Uterus (tissue), 4 donors: ENCODE results near the gene PDCL3. TPM values are rescaled to one million over a fixed set of nuclear protein-coding genes. Genes with fewer than 3 reads are reported as not detected.

Source experiments
- DNase-seq, 2 donors: peaks; one replicate each; pipeline ENCODE4 v3.0.0-alpha.2; 2019 to 2020
- H3K27ac ChIP-seq, 2 donors: fragments of 200-600 bp; sonication (generic); 1 replicate in 1 of 2; 2 replicates in 1 of 2; pipeline ENCODE4 v1.5.1; 2016 to 2018
- H3K27me3 ChIP-seq, 2 donors: fragments of 200-600 bp; sonication (generic); one replicate each; pipeline ENCODE4 v1.5.1; 2018 to 2019; ENCODE audit warnings: control low read depth in 1 of 2
- H3K36me3 ChIP-seq, 2 donors: fragments of 200-600 bp; sonication (generic); one replicate each; pipeline ENCODE4 v1.5.1; 2019; ENCODE audit warnings: control low read depth in 1 of 2
- H3K4me1 ChIP-seq, 2 donors: fragments of 200-600 bp; sonication (generic); one replicate each; pipeline ENCODE4 v1.5.1; 2018 to 2019; ENCODE audit warnings: control low read depth in 1 of 2
- H3K4me3 ChIP-seq, 2 donors: fragments of 200-600 bp; sonication (generic); 1 replicate in 1 of 2; 2 replicates in 1 of 2; pipeline ENCODE4 v1.5.1; 2018 to 2019; ENCODE audit warnings: mild to moderate bottlenecking in 1 of 2
- H3K9me3 ChIP-seq, 2 donors: fragments of 200-600 bp; sonication (generic); one replicate each; pipeline ENCODE4 v1.5.1; 2019; ENCODE audit warnings: control low read depth in 1 of 2
- CTCF ChIP-seq, 4 experiments: fragments of 200-600 bp in 2 of 4; fragments of 450-650 bp in 2 of 4; sonication (generic) in 2 of 4; IDR thresholded peaks; one replicate each; pipeline ENCODE4 v1.5.1; 2016 to 2019; ENCODE audit warnings: antibody characterized with exemption in 4 of 4, mild to moderate bottlenecking in 2 of 4, moderate library complexity in 1 of 4
- POLR2A ChIP-seq, 2 donors: fragments of 450-650 bp; IDR thresholded peaks; one replicate each; pipeline ENCODE4 v1.6.1; 2016; ENCODE audit warnings: antibody characterized with exemption in 2 of 2, mild to moderate bottlenecking in 1 of 2, moderate library complexity in 1 of 2
- intact Hi-C: fragments of 100-400 bp; cut with DNase I; formaldehyde crosslinking; loops from one replicate; pipeline ENCODE4 v1.15.1; 2023; ENCODE audit warnings: low total_unique reads
- total RNA-seq, 4 donors: library from RNA; depleted of rRNA in 3 of 4; stranded (reverse); fragments of >200 nt in 3 of 4; gene quantifications; one replicate each; pipeline versions ENCODE4 v1.1.0 to v1.2.4, GENCODE V29; 2014 to 2023
- donor health status: DM: yes; HTN: yes; CAD: no.

PDCL3 gene
- total RNA-seq, 4 donors from 2014 or later, result 3.8 to 24.1 (median 14.9) TPM

GRCh38 chr2:100599566-100599965, 36.8 kb downstream of the PDCL3 start:
- Histone ChIP-seq H3K36me3 (no peaks in the 10 kb centered on the region), H3K4me3 (no peak overlapping the region), H3K4me1 (no peaks in the 10 kb centered on the region), H3K27me3 (no peaks in the 10 kb centered on the region), H3K9me3 (no peaks in the 10 kb centered on the region), H3K27ac (no peak overlapping the region)
- no peak for DNase-seq
- intact Hi-C loops, result no loop called here
- TF ChIP-seq CTCF (IDR thresholded peaks at IDR 0.05) (no peak), POLR2A (IDR thresholded peaks at IDR 0.05) (no peak)

GRCh38 chr2:100601661-100602060, 38.9 kb downstream of the PDCL3 start:
- intact Hi-C loops, result no loop called here
- DNase-seq, result no peak
- H3K9me3 ChIP-seq, result no peaks in the 10 kb centered on the region

GRCh38 chr2:100603414-100603813, 40.6 kb downstream of the PDCL3 start:
- Histone ChIP-seq H3K4me1 (no peaks in the 10 kb centered on the region), H3K4me3 (no peak overlapping the region), H3K27me3 (no peaks in the 10 kb centered on the region), H3K9me3 (no peaks in the 10 kb centered on the region), H3K27ac (no peak overlapping the region), H3K36me3 (no peaks in the 10 kb centered on the region)
- TF ChIP-seq POLR2A (IDR thresholded peaks at IDR 0.05), result no peak
- TF ChIP-seq CTCF (IDR thresholded peaks at IDR 0.05), result no peak
- intact Hi-C loops, result no loop called here
- no peak for DNase-seq

More at GRCh38 chr2:100601661-100602060, 38.9 kb downstream of the PDCL3 start:
- no peak overlapping the region for H3K27ac ChIP-seq
- no peaks in the 10 kb centered on the region for H3K27me3 ChIP-seq
- TF ChIP-seq CTCF (IDR thresholded peaks at IDR 0.05) (no peak), POLR2A (IDR thresholded peaks at IDR 0.05) (no peak)
- no peaks in the 10 kb centered on the region for H3K36me3 ChIP-seq
- H3K4me1 ChIP-seq, result no peaks in the 10 kb centered on the region
- H3K4me3 ChIP-seq, result no peak overlapping the region

- H3K36me3 ChIP-seq, result no peaks in the 10 kb centered on the region
- no peak overlapping the region for H3K27ac ChIP-seq
- DNase-seq, result no peak
- H3K4me1 ChIP-seq, result no peaks in the 10 kb centered on the region
- TF ChIP-seq CTCF (IDR thresholded peaks at IDR 0.05) (no peak), POLR2A (IDR thresholded peaks at IDR 0.05) (no peak)
- intact Hi-C loops, result no loop called here
- no peaks in the 10 kb centered on the region for H3K27me3 ChIP-seq
- no peak overlapping the region for H3K4me3 ChIP-seq
- no peaks in the 10 kb centered on the region for H3K9me3 ChIP-seq
Measured at GRCh38 chr2:100603948-100604633, 41.3 kb downstream of the PDCL3 start.

GRCh38 chr2:100606332-100606725, 43.5 kb downstream of the PDCL3 start:
- H3K4me1 ChIP-seq, result no peaks in the 10 kb centered on the region
- H3K27me3 ChIP-seq, result no peaks in the 10 kb centered on the region
- H3K4me3 ChIP-seq, result no peak overlapping the region
- H3K9me3 ChIP-seq, result no peaks in the 10 kb centered on the region
- TF ChIP-seq POLR2A (IDR thresholded peaks at IDR 0.05) (no peak), CTCF (IDR thresholded peaks at IDR 0.05) (no peak)
- H3K27ac ChIP-seq, result no peak overlapping the region
- intact Hi-C loops, result no loop called here
- no peaks in the 10 kb centered on the region for H3K36me3 ChIP-seq
- DNase-seq, result no peak
